IgD-negative memory B cell (primary cell): Measurements from ENCODE around the gene PGGHG. TPM values are rescaled to one million over a fixed set of nuclear protein-coding genes. Genes with fewer than 3 reads are reported as not detected.
"Not testable (repeated sequence)": the region's sequence is repeated elsewhere in the genome, so short reads cannot be mapped to it uniquely, and the experiment has no call there.

Experiments
- H3K27ac Mint-ChIP-seq, 3 donors: one replicate each; pipeline ENCODE4 v1.8.0; 2020 to 2022; ENCODE audit warnings: mild to moderate bottlenecking in 3 of 3, mixed read lengths in 3 of 3, moderate library complexity in 1 of 3
- H3K27me3 Mint-ChIP-seq: one replicate; pipeline ENCODE4 v1.8.0; 2021; ENCODE audit warnings: mixed read lengths
- H3K36me3 Mint-ChIP-seq: one replicate; pipeline ENCODE4 v1.8.0; 2020; ENCODE audit warnings: mild to moderate bottlenecking, mixed read lengths
- H3K4me1 Mint-ChIP-seq, 3 donors: one replicate each; pipeline ENCODE4 v1.8.0; 2020 to 2022; ENCODE audit warnings: mixed read lengths in 3 of 3, mild to moderate bottlenecking in 1 of 3
- H3K4me3 Mint-ChIP-seq, 4 donors: one replicate each; pipeline ENCODE4 v1.8.0; 2020 to 2022; ENCODE audit warnings: mild to moderate bottlenecking in 4 of 4, mixed read lengths in 4 of 4, moderate library complexity in 3 of 4
- H3K9me3 Mint-ChIP-seq, 3 donors: one replicate each; pipeline ENCODE4 v1.8.0; 2020 to 2021; ENCODE audit warnings: mixed read lengths in 3 of 3, mild to moderate bottlenecking in 1 of 3
- polyA plus RNA-seq: library from polyadenylated mRNA; unstranded; fragments of 300-500 nt; fragmentation: Illumina TruSeq; gene quantifications from one replicate; pipeline ENCODE4 v1.2.3, GENCODE V29; 2021

PGGHG gene
- polyA plus RNA-seq, 1 donor from 2014 or later: 6.1 TPM

DNA sequence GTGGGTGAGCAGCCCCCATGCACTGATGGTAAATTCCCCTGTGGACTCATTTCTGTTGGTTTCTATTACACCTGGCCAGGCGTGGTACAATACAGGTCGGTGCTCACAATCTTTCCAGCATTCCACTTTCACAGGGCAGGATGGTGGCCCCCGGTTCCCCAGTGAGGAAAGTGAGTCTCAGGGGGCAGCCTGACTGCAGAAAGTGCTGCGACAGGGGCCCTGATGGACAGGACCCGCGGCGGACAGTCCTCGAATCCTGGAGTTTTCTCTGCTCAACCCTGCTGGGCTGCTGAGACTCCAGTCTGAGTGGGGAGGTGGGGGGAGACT, 3.1 kb upstream of the PGGHG start:
- no peak overlapping the region for H3K4me3 Mint-ChIP-seq
- peaks cover 8 to 22% (median 15%) of the 10 kb centered on the region in 3 donors for H3K4me1 Mint-ChIP-seq
- H3K27ac Mint-ChIP-seq: no peak overlapping the region
- H3K27me3 Mint-ChIP-seq: peaks cover 18% of the 10 kb centered on the region
- H3K9me3 Mint-ChIP-seq: no peaks in the 10 kb centered on the region
- H3K36me3 Mint-ChIP-seq: peaks cover under 1% of the 10 kb centered on the region

DNA sequence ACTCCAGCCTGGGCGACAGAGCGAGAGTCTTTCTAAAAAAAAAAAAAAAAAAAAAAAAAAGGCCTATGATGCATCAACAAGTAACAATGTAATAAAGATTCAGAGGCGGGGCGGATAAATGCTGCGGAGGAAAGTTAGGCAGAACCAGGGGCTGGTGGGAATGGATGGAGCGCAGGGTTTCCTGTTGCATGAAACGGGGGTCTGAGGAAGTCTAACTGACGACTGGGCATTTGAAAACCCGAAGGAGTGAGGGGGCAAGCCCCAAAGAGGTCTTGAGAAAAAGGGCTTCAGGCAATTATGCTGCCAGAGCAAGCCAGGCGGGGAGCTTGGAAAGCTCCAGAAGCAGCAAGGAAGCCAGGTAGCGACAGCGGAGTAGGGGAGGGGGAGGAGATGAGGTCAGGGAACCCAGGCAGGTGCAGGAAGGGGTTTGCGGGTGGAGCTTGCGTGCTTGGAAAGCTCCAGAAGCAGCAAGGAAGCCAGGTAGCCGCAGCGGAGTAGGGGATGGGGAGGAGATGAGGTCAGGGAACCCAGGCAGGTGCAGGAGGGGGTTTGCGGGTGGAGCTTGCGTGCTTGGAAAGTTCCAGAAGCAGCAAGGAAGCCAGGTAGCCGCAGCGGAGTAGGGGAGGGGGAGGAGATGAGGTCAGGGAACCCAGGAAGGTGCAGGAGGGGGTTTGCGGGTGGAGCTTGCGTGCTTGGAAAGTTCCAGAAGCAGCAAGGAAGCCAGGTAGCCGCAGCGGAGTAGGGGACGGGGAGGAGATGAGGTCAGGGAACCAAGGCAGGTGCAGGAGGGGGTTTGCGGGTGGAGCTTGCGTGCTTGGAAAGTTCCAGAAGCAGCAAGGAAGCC, 1.7 kb upstream of the PGGHG start:
- Mint-ChIP-seq H3K4me3 (peak overlapping the region; percentile 86 to 96 (median 92)), H3K4me1 (peaks cover 3 to 18% (median 13%) of the 10 kb centered on the region in 3 donors), H3K27me3 (peaks cover 13% of the 10 kb centered on the region), H3K27ac (peak overlapping the region; percentile 80 to 85 (median 82))
- H3K9me3 Mint-ChIP-seq, H3K36me3 Mint-ChIP-seq: not testable (repeated sequence)

DNA sequence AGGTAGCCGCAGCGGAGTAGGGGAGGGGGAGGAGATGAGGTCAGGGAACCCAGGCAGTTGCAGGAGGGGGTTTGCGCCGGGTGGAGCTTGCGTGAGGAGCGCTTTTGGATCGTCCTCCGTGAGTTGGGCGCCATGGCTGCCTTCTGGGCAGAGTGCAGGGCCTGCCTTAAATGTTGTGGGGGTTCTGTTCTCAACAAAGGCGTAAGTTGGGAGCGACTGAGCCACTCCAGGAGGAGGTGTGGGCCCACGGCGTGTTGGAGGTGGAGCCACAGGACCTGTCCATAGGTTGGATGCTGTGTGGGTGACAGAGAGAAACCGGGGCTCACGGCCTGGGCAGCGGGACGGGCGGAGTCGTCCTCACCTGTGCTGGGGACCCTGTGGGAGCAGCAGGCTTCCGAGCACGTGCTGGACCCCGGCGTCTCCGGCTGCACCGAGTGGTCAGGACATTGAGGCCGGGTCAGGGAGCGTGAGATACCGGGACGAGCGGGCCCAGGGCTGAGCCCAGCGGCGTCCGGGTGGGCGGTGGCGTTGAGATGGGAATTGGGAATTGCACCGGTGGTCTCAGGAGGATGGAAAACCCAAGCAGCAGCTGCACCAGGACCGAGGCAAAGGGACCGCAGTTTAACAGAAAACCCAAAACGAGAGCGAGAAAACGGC, 977 bp upstream of the PGGHG start:
- peaks cover 3 to 16% (median 13%) of the 10 kb centered on the region in 3 donors for H3K4me1 Mint-ChIP-seq
- peak overlapping the region; percentile 80 to 85 (median 83) for H3K27ac Mint-ChIP-seq
- H3K9me3 Mint-ChIP-seq: no peaks in the 10 kb centered on the region
- peaks cover 7% of the 10 kb centered on the region for H3K27me3 Mint-ChIP-seq
- peaks cover 3% of the 10 kb centered on the region for H3K36me3 Mint-ChIP-seq
- peak overlapping the region; percentile 86 to 96 (median 92) for H3K4me3 Mint-ChIP-seq

DNA sequence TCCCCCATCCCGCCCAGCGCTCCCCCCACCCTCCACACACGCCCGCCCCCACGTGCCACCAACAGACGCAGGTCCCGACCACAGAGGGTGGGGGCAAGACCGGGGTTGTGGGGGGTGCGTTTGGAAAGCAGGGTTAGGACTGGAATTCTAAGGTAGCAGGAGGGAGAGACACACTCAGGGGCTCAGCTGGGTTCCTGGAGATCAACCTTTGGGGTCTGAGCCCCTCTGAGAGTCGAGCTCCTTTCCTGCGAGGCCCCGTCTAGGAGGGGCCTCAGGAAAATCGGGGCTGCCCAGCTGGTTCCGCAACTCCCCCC, 429 bp downstream of the PGGHG start:
- peak overlapping the region; percentile 60 to 86 (median 67) for H3K27ac Mint-ChIP-seq
- H3K36me3 Mint-ChIP-seq: peaks cover 3% of the 10 kb centered on the region
- peak overlapping the region; percentile 61 to 92 (median 82) for H3K4me3 Mint-ChIP-seq
- no peaks in the 10 kb centered on the region for H3K9me3 Mint-ChIP-seq
- peaks cover 3 to 13% (median 13%) of the 10 kb centered on the region in 3 donors for H3K4me1 Mint-ChIP-seq
- H3K27me3 Mint-ChIP-seq: peaks cover 3% of the 10 kb centered on the region

DNA sequence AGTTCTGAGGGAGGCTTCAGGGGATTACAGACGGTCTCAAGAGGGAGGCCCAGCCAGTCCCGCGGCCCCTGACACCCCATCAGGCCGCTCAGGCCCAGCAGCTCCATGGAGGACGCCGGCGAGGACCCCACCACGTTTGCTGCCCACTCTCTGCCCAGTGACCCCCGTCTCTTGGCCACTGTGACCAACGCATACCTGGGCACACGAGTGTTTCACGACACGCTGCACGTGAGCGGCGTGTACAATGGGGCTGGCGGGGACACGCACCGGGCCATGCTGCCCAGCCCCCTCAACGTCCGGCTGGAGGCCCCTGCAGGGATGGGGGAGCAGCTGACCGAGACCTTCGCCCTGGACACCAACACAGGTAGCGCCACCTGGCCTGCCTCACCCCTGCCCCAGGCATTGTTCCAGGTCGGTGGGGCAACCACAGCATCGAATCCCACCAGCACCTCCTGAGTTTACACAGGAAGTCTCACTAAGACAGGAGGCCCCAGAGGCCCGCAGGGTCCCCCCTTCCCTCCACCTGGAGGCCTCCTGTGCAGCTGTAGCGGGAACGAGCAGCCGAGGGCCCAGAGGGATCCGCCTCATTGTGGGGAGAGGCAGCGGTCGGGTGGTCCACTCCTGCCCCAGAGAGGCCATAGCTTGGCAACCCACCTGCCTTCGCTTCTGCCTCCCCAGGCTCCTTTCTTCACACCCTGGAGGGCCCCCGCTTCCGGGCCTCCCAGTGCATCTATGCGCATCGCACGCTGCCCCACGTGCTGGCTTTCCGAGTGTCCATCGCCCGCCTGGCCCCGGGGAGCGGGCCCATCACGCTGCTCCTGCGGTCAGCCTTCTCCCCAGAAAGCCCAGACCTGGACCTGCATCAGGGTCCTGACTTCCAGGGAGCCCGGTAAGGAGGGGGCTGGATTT, 1.0 kb downstream of the PGGHG start:
- Mint-ChIP-seq H3K4me3 (peak overlapping the region; percentile 61 to 92 (median 82)), H3K9me3 (no peaks in the 10 kb centered on the region), H3K27me3 (peaks cover 3% of the 10 kb centered on the region), H3K4me1 (peaks cover 3 to 13% (median 13%) of the 10 kb centered on the region in 3 donors), H3K36me3 (peaks cover 3% of the 10 kb centered on the region), H3K27ac (peak overlapping the region; percentile 60 to 86 (median 67))

DNA sequence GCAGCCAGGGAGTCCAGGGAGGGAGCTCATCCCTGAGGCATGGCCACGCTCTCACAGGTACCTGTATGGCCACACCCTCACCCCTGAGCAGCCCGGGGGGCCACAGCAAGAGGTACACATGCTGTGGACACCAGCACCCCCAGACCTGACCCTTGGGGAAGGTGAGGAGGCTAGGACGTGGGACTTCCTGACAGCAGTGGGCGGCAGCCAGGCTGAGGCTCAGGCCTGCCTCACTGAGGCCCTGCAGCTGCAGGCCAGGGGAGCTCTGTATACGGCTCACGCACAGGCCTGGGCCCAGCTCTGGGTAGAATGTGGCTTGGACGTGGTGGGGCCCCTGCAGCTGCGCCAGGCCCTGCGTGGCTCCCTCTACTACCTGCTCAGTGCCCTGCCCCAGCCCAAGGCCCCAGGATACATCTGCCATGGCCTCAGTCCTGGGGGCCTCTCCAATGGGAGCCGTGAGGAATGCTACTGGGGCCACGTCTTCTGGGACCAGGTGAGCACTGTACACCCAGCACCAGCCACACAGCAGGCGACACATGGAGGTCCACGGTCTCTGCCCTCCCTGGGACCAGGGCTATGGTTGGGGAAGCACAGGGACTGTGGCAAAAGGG, 1.8 kb downstream of the PGGHG start:
- peak overlapping the region in 1 of 3 donors; percentile 60 for H3K27ac Mint-ChIP-seq
- peaks cover 3 to 13% (median 13%) of the 10 kb centered on the region in 3 donors for H3K4me1 Mint-ChIP-seq
- peak overlapping the region in 3 of 4 donors; percentile 34 to 60 (median 52) for H3K4me3 Mint-ChIP-seq

DNA sequence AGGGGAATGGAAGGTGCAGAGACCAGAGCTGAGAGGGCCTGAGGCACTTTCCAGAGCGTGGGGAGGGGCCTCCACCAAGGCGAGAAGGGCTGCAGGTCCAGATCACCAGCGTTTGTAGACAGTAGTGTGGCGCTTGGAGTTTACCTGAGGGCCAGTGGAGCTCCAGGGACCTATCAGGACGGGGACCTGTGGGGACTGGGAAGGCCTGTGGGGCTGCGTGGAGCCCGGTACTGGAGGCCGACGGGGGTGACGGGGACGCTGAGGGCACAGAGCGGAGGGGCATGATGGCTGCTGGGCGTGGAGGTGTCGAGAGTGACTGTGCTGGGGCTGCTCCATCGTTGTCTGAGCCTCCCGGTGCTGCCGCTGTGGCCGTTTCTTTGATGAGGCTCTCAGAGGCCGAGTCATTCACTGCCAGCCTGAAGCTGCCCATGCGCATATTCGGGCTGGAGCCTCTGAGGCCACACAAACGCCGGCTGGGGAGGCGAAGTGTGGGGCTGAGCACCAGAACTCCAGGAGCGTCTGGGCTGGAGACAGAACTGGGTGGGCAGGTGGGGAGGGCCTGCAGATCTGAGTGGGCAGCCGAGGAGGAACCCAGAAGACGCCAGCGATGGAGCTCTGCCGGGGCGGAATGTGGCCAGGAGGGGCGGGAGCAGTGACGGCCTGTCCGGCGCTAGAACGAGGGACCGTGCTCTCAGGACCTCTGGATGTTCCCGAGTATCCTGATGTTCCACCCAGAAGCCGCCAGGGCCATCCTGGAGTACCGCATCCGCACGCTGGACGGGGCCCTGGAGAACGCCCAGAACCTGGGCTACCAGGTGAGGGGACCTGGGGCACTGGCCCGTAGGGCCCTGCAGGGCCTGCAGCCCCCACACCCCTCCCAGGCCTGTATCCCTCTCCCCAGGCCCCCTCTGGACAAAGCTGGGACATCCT, 2.6 kb downstream of the PGGHG start:
- Mint-ChIP-seq H3K9me3 (no peaks in the 10 kb centered on the region), H3K27me3 (peaks cover 3% of the 10 kb centered on the region), H3K27ac (peak overlapping the region in 1 of 3 donors; percentile 60), H3K4me3 (peak overlapping the region in 2 of 4 donors; percentile 18 to 60), H3K4me1 (peaks cover 3 to 13% (median 13%) of the 10 kb centered on the region in 3 donors), H3K36me3 (peaks cover 3% of the 10 kb centered on the region)

More for the DNA sequence above, 1.8 kb downstream of the PGGHG start:
- peaks cover 3% of the 10 kb centered on the region for H3K27me3 Mint-ChIP-seq
- peaks cover 3% of the 10 kb centered on the region for H3K36me3 Mint-ChIP-seq
- no peaks in the 10 kb centered on the region for H3K9me3 Mint-ChIP-seq

DNA sequence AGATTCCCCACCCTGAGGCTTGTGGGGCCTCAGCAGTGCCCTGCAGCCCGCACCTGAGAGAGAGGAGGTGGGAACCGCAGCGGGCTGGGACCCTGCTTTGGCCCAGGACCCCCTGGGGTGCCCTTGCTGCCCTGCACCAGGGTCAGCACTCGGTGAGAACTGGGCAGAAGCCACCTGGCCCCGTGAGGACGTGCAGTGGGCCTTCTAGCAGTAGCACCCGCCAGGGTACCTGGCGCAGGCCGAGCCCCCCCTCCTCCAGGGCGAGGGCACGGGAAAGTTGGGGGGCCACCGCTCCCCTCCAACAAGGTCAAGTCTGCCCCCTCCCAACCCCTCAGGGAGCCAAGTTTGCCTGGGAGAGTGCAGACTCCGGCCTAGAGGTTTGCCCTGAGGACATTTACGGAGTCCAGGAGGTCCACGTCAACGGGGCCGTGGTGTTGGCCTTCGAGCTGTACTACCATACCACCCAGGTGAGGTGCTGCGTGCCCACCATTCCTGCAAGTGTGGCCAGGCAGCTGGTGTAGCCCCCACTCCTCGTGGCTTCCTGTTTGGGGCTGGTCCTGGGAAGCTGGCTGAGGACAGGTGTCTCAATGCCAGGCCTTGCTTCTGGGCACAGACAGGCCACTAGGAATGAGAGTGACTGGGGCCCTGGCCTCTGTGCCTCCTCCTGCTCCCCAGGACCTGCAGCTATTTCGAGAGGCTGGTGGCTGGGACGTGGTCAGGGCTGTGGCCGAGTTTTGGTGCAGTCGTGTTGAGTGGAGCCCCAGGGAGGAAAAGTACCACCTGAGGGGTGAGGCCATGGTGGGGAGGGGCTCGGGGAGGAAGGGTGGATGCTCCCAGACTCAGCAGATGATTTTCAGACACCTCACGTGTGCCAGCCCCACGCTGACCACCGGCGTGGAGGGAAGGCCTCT, 3.5 kb downstream of the PGGHG start:
- peak overlapping the region in 1 of 3 donors; percentile 21 for H3K27ac Mint-ChIP-seq
- no peaks in the 10 kb centered on the region for H3K9me3 Mint-ChIP-seq
- no peak overlapping the region for H3K4me3 Mint-ChIP-seq
- H3K36me3 Mint-ChIP-seq: peaks cover 3% of the 10 kb centered on the region
- peaks cover 2% of the 10 kb centered on the region for H3K27me3 Mint-ChIP-seq
- H3K4me1 Mint-ChIP-seq: peaks cover 0 to 13% (median 12%) of the 10 kb centered on the region in 3 donors

DNA sequence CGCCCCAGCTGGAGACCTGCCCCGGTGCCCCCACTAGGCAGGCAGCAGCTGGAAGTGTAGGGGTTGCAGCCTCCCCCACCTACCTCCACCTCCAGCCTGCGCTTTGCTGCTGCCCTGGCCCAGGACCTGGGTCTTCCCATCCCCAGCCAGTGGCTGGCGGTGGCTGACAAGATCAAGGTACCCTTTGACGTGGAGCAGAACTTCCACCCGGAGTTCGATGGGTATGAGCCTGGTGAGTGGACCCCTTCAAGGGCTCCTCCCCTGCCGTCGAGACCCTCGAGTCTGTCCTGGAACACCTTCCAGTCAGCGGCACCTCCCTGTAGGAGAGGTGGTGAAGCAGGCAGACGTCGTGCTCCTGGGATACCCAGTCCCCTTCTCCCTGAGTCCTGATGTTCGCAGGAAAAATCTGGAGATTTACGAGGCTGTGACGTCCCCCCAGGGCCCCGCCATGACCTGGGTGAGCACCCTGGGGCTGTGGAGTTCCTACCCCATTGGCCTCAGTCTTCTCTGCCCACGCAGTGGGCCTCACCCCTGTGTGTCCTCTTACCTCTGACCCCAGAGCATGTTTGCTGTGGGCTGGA, 4.4 kb downstream of the PGGHG start:
- Mint-ChIP-seq H3K4me1 (peaks cover 0 to 10% (median 9%) of the 10 kb centered on the region in 3 donors), H3K27me3 (peaks cover 4% of the 10 kb centered on the region), H3K9me3 (no peaks in the 10 kb centered on the region), H3K4me3 (no peak overlapping the region), H3K36me3 (peaks cover 3% of the 10 kb centered on the region), H3K27ac (no peak overlapping the region)

DNA sequence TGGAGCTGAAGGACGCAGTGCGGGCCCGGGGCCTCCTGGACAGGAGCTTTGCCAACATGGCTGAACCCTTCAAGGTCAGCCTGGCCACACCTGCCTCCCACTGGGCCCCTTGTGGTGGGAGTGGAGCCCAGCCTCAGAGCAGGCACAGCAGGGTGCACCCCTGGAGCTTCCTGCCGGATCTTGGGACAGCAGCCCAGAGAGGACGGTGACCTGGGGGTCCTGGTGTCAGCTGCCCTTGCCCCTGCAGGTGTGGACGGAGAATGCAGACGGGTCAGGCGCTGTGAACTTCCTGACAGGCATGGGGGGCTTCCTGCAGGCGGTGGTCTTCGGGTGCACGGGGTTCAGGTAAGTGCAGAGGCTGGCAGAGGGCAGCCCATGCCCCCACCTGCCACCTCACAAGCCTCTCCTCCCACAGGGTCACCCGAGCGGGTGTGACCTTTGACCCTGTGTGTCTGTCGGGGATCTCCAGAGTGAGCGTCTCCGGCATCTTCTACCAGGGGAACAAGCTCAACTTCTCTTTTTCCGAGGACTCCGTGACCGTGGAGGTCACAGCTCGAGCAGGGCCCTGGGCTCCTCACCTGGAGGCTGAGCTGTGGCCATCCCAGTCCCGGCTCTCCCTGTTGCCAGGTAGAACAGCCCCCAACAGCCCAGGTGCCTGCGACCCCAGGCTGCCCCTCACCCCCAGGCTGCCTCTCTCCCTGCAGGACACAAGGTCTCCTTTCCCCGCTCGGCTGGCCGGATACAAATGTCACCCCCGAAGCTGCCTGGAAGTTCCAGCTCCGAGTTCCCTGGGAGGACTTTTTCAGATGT, 5.1 kb downstream of the PGGHG start:
- Mint-ChIP-seq H3K9me3 (no peaks in the 10 kb centered on the region), H3K27ac (no peak overlapping the region), H3K4me1 (peaks cover 0 to 10% (median 9%) of the 10 kb centered on the region in 3 donors), H3K27me3 (peaks cover 4% of the 10 kb centered on the region), H3K4me3 (no peak overlapping the region), H3K36me3 (peaks cover 3% of the 10 kb centered on the region)

DNA sequence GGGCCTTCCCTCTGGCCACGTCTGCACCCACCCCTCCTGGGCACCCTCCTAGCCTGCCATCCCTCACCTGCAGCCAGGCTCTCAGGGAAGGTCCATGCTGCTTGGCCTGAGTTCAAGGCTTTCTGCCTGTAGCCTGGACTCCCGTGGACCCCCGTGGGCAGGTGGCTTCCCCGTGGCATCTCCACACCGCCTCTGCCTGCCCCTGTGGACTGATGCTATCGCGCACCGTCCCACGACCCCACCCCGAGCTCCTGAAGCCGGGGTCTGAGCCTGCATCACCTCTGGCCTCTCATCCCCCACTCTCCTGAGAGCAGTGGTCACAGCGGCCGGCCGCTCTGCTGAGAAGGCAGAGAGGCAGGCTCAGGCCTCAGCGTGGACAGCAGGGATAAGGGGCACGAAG, 5.9 kb downstream of the PGGHG start:
- no peaks in the 10 kb centered on the region for H3K9me3 Mint-ChIP-seq
- no peak overlapping the region for H3K4me3 Mint-ChIP-seq
- no peak overlapping the region for H3K27ac Mint-ChIP-seq
- H3K36me3 Mint-ChIP-seq: peaks cover 3% of the 10 kb centered on the region
- H3K4me1 Mint-ChIP-seq: peaks cover 0 to 9% (median 9%) of the 10 kb centered on the region in 3 donors
- peaks cover 4% of the 10 kb centered on the region for H3K27me3 Mint-ChIP-seq
